Esophagus muscularis mucosa (tissue), 4 donors: ENCODE data around the gene HOXA11. TPM values are rescaled to one million over a fixed set of nuclear protein-coding genes. Genes with fewer than 3 reads are reported as not detected.

Source experiments
- DNase-seq: peaks from one replicate; pipeline ENCODE4 v3.0.0-alpha.2; 2017; ENCODE audit errors: extremely low spot score
- H3K27ac ChIP-seq, 4 donors: fragments of 200-600 bp; sonication (generic); replicated peaks in 1 of 4; 1 replicate in 3 of 4; 2 replicates in 1 of 4; pipeline ENCODE4 v1.5.1; 2016 to 2019; ENCODE audit warnings: mild to moderate bottlenecking in 1 of 4
- H3K27me3 ChIP-seq, 4 donors: fragments of 200-600 bp; sonication (generic); one replicate each; pipeline versions ENCODE4 v1.5.1 to v1.6.0; 2016 to 2019
- H3K36me3 ChIP-seq, 4 donors: fragments of 200-600 bp; sonication (generic); one replicate each; pipeline ENCODE4 v1.5.1; 2016 to 2019
- H3K4me1 ChIP-seq, 4 donors: fragments of 200-600 bp; sonication (generic); one replicate each; pipeline ENCODE4 v1.5.1; 2016 to 2019
- H3K4me3 ChIP-seq, 4 donors: fragments of 200-600 bp; sonication (generic); 1 replicate in 2 of 4; 2 replicates in 2 of 4; pipeline ENCODE4 v1.5.1; 2016 to 2019; ENCODE audit warnings: mild to moderate bottlenecking in 4 of 4, moderate library complexity in 1 of 4
- H3K9me3 ChIP-seq, 4 donors: fragments of 200-600 bp; sonication (generic); 1 replicate in 3 of 4; 2 replicates in 1 of 4; pipeline ENCODE4 v1.5.1; 2016 to 2019
- EP300 ChIP-seq: sonication (generic); formaldehyde crosslinking; IDR thresholded peaks from one replicate; pipeline ENCODE4 v1.6.1; 2017; ENCODE audit warnings: antibody characterized with exemption
- POLR2A ChIP-seq: fragments of 450-650 bp; IDR thresholded peaks from one replicate; pipeline ENCODE4 v1.6.1; 2017; ENCODE audit warnings: antibody characterized with exemption, moderate library complexity, mild to moderate bottlenecking, low read depth
- POLR2AphosphoS5 ChIP-seq, 2 donors: sonication (generic); formaldehyde crosslinking; IDR thresholded peaks; one replicate each; pipeline ENCODE4 v1.6.1; 2017; ENCODE audit warnings: antibody characterized with exemption in 2 of 2
- WGBS: methylation state at CpG from one replicate; pipeline ENCODE4 v1.1.5; 2018; 5-methylcytosine and 5-hydroxymethylcytosine counted together
- intact Hi-C: fragments of 100-400 bp; cut with DNase I; formaldehyde crosslinking; loops from one replicate; pipeline ENCODE4 v1.15.1; 2023
- total RNA-seq, 4 donors: library from RNA; depleted of rRNA; stranded (reverse); fragments of >200 nt; gene quantifications; one replicate each; pipeline versions ENCODE4 v1.1.0 to v1.2.1, GENCODE V29; 2016
- TF ChIP-seq, protein P1 (sequence below), 3 experiments: fragments of 200-600 bp in 2 of 3; fragments of 450-650 bp in 1 of 3; sonication (generic) in 2 of 3; IDR thresholded peaks; one replicate each; pipeline ENCODE4 v1.5.1; 2017 to 2019; ENCODE audit warnings: antibody characterized with exemption in 3 of 3, mild to moderate bottlenecking in 2 of 3, moderate library complexity in 1 of 3

Gene HOXA11
- total RNA-seq, 4 donors from 2014 or later = not detected

DNA sequence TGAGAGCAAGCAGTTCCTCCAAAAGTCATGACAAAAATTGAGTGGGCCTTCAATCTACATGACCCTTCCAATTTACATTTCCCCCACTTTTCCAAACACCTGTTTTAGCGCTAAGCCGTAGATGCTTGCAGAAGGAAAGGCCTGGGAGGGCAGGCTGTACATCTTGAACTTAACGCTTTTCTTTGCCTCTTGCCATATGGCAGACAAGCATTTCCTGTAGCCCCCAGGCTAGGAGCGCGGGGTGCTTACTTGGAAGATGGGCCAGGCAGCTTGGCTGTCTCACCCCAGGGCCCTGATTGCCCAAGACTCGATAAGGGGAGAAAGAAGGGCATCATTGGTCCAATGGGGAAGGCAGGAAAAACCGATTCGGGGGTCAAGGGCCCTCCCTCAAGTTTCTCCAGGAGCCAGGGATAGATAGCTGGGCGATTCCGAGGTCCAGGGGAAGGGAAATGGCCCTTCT, 12.7 kb downstream of the HOXA11 start:
- H3K9me3 ChIP-seq = no peaks in the 10 kb centered on the region
- TF ChIP-seq, protein P1, sequence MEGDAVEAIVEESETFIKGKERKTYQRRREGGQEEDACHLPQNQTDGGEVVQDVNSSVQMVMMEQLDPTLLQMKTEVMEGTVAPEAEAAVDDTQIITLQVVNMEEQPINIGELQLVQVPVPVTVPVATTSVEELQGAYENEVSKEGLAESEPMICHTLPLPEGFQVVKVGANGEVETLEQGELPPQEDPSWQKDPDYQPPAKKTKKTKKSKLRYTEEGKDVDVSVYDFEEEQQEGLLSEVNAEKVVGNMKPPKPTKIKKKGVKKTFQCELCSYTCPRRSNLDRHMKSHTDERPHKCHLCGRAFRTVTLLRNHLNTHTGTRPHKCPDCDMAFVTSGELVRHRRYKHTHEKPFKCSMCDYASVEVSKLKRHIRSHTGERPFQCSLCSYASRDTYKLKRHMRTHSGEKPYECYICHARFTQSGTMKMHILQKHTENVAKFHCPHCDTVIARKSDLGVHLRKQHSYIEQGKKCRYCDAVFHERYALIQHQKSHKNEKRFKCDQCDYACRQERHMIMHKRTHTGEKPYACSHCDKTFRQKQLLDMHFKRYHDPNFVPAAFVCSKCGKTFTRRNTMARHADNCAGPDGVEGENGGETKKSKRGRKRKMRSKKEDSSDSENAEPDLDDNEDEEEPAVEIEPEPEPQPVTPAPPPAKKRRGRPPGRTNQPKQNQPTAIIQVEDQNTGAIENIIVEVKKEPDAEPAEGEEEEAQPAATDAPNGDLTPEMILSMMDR (IDR thresholded peaks at IDR 0.05) = no peak
- no peak for TF ChIP-seq POLR2A
- TF ChIP-seq EP300 = no peak
- no peak for TF ChIP-seq POLR2AphosphoS5 (IDR thresholded peaks at IDR 0.05)
- H3K36me3 ChIP-seq = no peaks in the 10 kb centered on the region
- DNase-seq = no peak
- H3K4me3 ChIP-seq = peak overlapping the region in 1 of 4 donors; percentile 59
- WGBS = 29% methylated on average over 10 of the region's 10 CpGs
- intact Hi-C loops = no loop called here
- peaks cover 26 to 50% (median 41%) of the 10 kb centered on the region in 4 donors for H3K4me1 ChIP-seq
- no peak overlapping the region for H3K27ac ChIP-seq
- H3K27me3 ChIP-seq = peaks cover 40 to 100% (median 97%) of the 10 kb centered on the region in 4 donors

DNA sequence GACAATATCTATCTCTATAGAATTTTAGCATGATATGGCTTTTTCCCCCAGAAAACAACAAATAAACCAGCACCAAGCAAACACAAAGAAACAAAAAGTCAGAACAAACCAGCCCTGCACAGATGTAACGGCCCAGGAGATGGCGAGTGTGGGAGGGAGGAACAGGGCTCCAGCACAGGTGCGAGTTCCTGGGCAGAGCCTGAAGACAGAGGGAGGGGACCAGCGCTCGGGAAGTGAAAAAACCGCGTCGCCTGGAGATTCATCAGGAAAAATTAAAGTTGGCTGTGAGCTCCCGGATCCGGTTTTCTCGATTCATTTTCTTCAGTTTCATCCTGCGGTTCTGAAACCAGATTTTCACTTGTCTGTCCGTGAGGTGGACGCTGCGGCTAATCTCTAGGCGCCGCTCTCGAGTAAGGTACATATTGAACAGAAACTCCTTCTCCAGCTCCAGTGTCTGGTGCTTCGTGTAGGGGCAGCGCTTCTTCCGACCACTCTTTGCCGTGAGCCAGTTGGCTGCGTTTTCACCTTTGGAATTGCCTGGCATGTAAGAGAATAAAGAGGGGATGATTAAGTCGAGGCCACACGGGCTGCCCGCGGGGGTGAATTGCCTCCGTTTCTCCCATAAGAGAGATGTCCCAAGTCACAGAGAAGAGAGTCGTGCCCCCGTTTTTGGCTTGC, 13.3 kb downstream of the HOXA11 start:
- DNase-seq = no peak
- Histone ChIP-seq H3K4me3 (no peak overlapping the region), H3K4me1 (peaks cover 26 to 55% (median 45%) of the 10 kb centered on the region in 4 donors), H3K36me3 (no peaks in the 10 kb centered on the region), H3K9me3 (no peaks in the 10 kb centered on the region), H3K27ac (no peak overlapping the region), H3K27me3 (peaks cover 39 to 100% (median 99%) of the 10 kb centered on the region in 4 donors)
- intact Hi-C loops = no loop called here
- 8% methylated on average over 30 of the region's 30 CpGs for WGBS
- TF ChIP-seq EP300 (no peak), POLR2AphosphoS5 (IDR thresholded peaks at IDR 0.05) (no peak), POLR2A (no peak)
- TF ChIP-seq, protein P1 (IDR thresholded peaks at IDR 0.05) = no peak

DNA sequence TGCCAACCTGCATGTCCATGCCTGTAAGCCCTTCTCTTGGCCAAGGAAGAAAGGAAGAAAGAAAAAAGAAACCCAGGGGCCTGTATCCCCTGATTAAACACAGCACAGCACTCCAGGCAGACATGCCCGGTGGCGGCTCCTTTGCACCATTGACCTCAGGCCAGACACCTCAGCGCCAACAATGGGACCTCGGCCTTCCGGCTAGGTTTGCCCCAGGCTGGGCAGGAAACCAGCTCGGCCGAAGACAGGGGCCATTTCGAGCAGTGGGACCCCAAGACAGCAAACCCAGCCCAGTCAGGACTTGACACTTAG, 13.8 kb downstream of the HOXA11 start:
- Histone ChIP-seq H3K4me3 (no peak overlapping the region), H3K4me1 (peaks cover 27 to 60% (median 50%) of the 10 kb centered on the region in 4 donors), H3K27ac (no peak overlapping the region), H3K9me3 (no peaks in the 10 kb centered on the region), H3K36me3 (no peaks in the 10 kb centered on the region), H3K27me3 (peaks cover 38 to 100% (median 100%) of the 10 kb centered on the region in 4 donors)
- no peak for DNase-seq
- 9% methylated on average over 8 of the region's 8 CpGs for WGBS
- TF ChIP-seq POLR2AphosphoS5 (IDR thresholded peaks at IDR 0.05) (no peak), EP300 (no peak)
- TF ChIP-seq, protein P1 (IDR thresholded peaks at IDR 0.05) = no peak
- intact Hi-C loops = no loop called here

DNA sequence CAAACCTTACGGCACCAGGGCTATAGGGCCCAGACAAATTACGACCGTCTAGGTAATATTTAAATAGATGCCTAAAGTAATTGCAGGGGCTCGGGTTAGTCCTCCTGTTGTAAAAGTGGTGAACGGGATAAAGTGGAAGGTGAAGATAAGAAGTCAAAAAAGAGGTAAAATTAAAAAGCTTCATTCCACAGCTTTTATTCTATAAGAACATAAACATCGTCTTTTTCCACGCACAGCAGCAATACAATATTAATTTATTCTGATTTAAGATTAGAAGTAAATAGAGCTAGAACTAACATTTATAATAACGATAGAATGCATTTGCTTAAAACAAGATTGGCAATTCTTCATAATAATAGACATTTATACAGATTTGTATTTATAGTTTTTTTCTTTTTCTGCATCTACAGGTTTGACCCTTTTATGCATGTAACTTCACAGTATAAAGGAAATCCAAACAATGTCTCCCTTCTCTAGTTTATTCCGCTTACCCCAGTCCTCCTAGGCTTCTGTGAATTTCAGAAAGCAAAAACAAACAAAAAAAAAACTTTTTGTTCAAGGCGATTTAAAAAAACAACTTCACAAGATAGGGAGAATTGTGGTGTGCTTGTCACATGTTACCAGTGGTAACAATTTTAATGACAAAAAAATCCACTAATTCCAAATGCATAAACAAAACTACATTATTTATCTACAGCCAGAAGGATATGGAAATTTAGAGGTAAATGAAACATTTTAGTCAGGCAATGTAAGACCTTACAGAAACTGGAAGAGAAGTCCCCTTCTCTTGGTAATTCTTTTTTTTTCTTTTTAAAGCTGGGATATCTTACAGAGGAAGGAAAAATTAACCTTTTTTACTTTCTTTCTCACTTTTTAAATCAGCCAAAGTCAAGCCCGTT, 14.4 kb downstream of the HOXA11 start:
- H3K27me3 ChIP-seq = peaks cover 44 to 100% (median 100%) of the 10 kb centered on the region in 4 donors
- H3K4me1 ChIP-seq = peaks cover 31 to 66% (median 55%) of the 10 kb centered on the region in 4 donors
- WGBS = 27% methylated on average over 11 of the region's 11 CpGs
- H3K36me3 ChIP-seq = no peaks in the 10 kb centered on the region
- H3K27ac ChIP-seq = no peak overlapping the region
- no peak for DNase-seq
- no peaks in the 10 kb centered on the region for H3K9me3 ChIP-seq
- peak overlapping the region in 1 of 4 donors; percentile 12 for H3K4me3 ChIP-seq
- TF ChIP-seq POLR2A = no peak
- TF ChIP-seq, protein P1 (IDR thresholded peaks at IDR 0.05) = no peak
- no peak for TF ChIP-seq EP300
- no peak for TF ChIP-seq POLR2AphosphoS5 (IDR thresholded peaks at IDR 0.05)
- intact Hi-C loops = no loop called here
